Measurements from ENCODE around the gene ZNF845. TPM values are rescaled to one million over a fixed set of nuclear protein-coding genes. Genes with fewer than 3 reads are reported as not detected.

ZNF845 gene
- total and polyA plus RNA-seq, 10 of the 15 experiments (the other 5 are each of a cell fraction or from before 2014, with no cell fraction given) = 0.58 to 8.2 (median 4.1) TPM

DNA sequence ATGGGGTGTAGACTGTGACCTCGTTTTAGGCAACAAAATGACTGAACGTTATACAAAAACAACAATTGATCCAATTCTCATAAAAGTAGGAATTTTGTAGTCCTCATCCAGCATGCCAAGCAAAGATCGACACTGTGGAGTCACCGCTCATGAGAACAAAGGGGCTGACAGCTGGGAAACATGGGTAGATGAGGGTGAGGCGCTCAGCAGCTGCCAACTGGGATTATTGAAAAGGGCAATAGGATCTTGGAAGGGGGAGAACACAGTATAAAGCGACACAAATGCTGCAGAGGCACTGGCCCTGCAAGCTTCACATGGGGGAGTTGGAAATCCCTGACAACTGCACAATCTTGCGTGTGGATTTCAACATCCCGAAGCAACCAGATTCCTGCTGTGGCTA, 56.0 kb downstream of the ZNF845 start:
- Histone ChIP-seq H4K20me1 (ENCODE audit: control insufficient read depth, insufficient read depth) (no peaks in the 10 kb centered on the region), H3K27me3 (replicated peaks in 1 of 2; ENCODE audit: control insufficient read depth in 2 of 2, insufficient read depth in 2 of 2, low read length in 1 of 2) (no peaks in the 10 kb centered on the region), H3K36me3 (ENCODE audit: control insufficient read depth in 2 of 2, insufficient read depth in 2 of 2, low read length in 1 of 2) (no peaks in the 10 kb centered on the region), H3K27ac (ENCODE audit: control insufficient read depth, insufficient read depth) (no peak overlapping the region), H3K4me2 (ENCODE audit: control insufficient read depth, insufficient read depth) (no peak overlapping the region), H3K4me1 (ENCODE audit: control insufficient read depth, insufficient read depth, low read length) (no peaks in the 10 kb centered on the region), H2AFZ (ENCODE audit: control insufficient read depth, low read depth, low read length) (no peak overlapping the region), H3K9me3 (replicated peaks; ENCODE audit: control insufficient read depth, insufficient read depth, low read length) (peaks cover 5% of the 10 kb centered on the region), H3K4me3 (no peak overlapping the region), H3K79me2 (ENCODE audit: control insufficient read depth, insufficient read depth, low read length) (no peaks in the 10 kb centered on the region), H3K9ac (ENCODE audit: control insufficient read depth, insufficient read depth, low read length) (no peak overlapping the region)
- ChIA-PET POLR2A (no interaction called here), CTCF (no interaction called here), SMC1A (ENCODE audit: uncharacterized antibody, unreplicated experiment) (no interaction called here), RAD21 (ENCODE audit: unreplicated experiment) (no interaction called here)
- ATAC-seq (no peak), DNase-seq (ENCODE audit: low read depth, low spot score) (no peak), FAIRE-seq (no peak)
- TF ChIP-seq, protein P1, sequence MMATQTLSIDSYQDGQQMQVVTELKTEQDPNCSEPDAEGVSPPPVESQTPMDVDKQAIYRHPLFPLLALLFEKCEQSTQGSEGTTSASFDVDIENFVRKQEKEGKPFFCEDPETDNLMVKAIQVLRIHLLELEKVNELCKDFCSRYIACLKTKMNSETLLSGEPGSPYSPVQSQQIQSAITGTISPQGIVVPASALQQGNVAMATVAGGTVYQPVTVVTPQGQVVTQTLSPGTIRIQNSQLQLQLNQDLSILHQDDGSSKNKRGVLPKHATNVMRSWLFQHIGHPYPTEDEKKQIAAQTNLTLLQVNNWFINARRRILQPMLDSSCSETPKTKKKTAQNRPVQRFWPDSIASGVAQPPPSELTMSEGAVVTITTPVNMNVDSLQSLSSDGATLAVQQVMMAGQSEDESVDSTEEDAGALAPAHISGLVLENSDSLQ (IDR thresholded peaks at IDR 0.05) = no peak
- intact Hi-C loops (cut with micrococcal nuclease; ENCODE audit: unreplicated experiment) (no loop called here), in situ Hi-C loops (cut with MboI) (no loop called here)
- no TSS peak for BruUV-seq (replicated peaks)
- WGBS (ENCODE audit: insufficient coverage, insufficient replicate concordance, low lambda C conversion rate, missing lambda C conversion rate) = 92% methylated on average over 8 of the region's 8 CpGs

- in situ Hi-C loops (cut with MboI) (no loop called here), intact Hi-C loops (cut with micrococcal nuclease; ENCODE audit: unreplicated experiment) (no loop called here)
- 81% methylated on average over 20 of the region's 22 CpGs for WGBS (ENCODE audit: insufficient coverage, insufficient replicate concordance, low lambda C conversion rate, missing lambda C conversion rate)
- H3K27ac ChIP-seq (ENCODE audit: control insufficient read depth, insufficient read depth) = no peak overlapping the region
- no peaks in the 10 kb centered on the region for H3K27me3 ChIP-seq (replicated peaks in 1 of 2; ENCODE audit: control insufficient read depth in 2 of 2, insufficient read depth in 2 of 2, low read length in 1 of 2)
- ChIA-PET SMC1A (ENCODE audit: uncharacterized antibody, unreplicated experiment) (no interaction called here), RAD21 (ENCODE audit: unreplicated experiment) (no interaction called here), CTCF (no interaction called here), POLR2A (no interaction called here)
- no peak overlapping the region for H3K9ac ChIP-seq (ENCODE audit: control insufficient read depth, insufficient read depth, low read length)
- BruUV-seq (replicated peaks) = no TSS peak
- H3K4me2 ChIP-seq (ENCODE audit: control insufficient read depth, insufficient read depth) = no peak overlapping the region
- H3K79me2 ChIP-seq (ENCODE audit: control insufficient read depth, insufficient read depth, low read length) = no peaks in the 10 kb centered on the region
- H2AFZ ChIP-seq (ENCODE audit: control insufficient read depth, low read depth, low read length) = no peak overlapping the region
- no peaks in the 10 kb centered on the region for H4K20me1 ChIP-seq (ENCODE audit: control insufficient read depth, insufficient read depth)
- TF ChIP-seq, protein P2, sequence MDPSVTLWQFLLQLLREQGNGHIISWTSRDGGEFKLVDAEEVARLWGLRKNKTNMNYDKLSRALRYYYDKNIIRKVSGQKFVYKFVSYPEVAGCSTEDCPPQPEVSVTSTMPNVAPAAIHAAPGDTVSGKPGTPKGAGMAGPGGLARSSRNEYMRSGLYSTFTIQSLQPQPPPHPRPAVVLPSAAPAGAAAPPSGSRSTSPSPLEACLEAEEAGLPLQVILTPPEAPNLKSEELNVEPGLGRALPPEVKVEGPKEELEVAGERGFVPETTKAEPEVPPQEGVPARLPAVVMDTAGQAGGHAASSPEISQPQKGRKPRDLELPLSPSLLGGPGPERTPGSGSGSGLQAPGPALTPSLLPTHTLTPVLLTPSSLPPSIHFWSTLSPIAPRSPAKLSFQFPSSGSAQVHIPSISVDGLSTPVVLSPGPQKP (IDR thresholded peaks at IDR 0.05; ENCODE audit: low read depth, low read length) = no peak
- TF ChIP-seq ZSCAN29 (IDR thresholded peaks at IDR 0.05) (no peak), TARDBP (IDR thresholded peaks at IDR 0.05; ENCODE audit: borderline replicate concordance) (no peak), YY1 (IDR thresholded peaks at IDR 0.05; ENCODE audit: low read depth, low read length) (no peak), SREBF2 (IDR thresholded peaks at IDR 0.05; ENCODE audit: low read length) (no peak), ATF3 (IDR thresholded peaks at IDR 0.05; ENCODE audit: borderline replicate concordance, extremely low read depth, low read depth, low read length) (no peak), ESRRA (IDR thresholded peaks at IDR 0.05; ENCODE audit: low read length) (no peak)
- ATAC-seq (no peak), FAIRE-seq (no peak), DNase-seq (ENCODE audit: low read depth, low spot score) (no peak)
- no peaks in the 10 kb centered on the region for H3K4me1 ChIP-seq (ENCODE audit: control insufficient read depth, insufficient read depth, low read length)
- H3K36me3 ChIP-seq (ENCODE audit: control insufficient read depth in 2 of 2, insufficient read depth in 2 of 2, low read length in 1 of 2) = no peaks in the 10 kb centered on the region
- peaks cover 5% of the 10 kb centered on the region for H3K9me3 ChIP-seq (replicated peaks; ENCODE audit: control insufficient read depth, insufficient read depth, low read length)
- no peak overlapping the region for H3K4me3 ChIP-seq
Measured at GRCh38 chr19:53389978-53390377, 56.4 kb downstream of the ZNF845 start.

Measured in GM12878 (cell line).